Medulla oblongata (tissue), 1 donor: ENCODE results near the gene GTSF1L.

ENCODE experiments used
- DNase-seq: peaks from one replicate; pipeline ENCODE4 v3.0.0-alpha.2; 2015; ENCODE audit errors: extremely low spot score

GTSF1L gene

GRCh38 chr20:43716757-43717615, 9.8 kb downstream of the GTSF1L start:
- DNase-seq = no peak

GRCh38 chr20:43716123-43716522, 10.7 kb downstream of the GTSF1L start:
- no peak for DNase-seq

GRCh38 chr20:43715511-43715910, 11.3 kb downstream of the GTSF1L start:
- DNase-seq = no peak

- DNase-seq = no peak
These were observed 11.8 kb downstream of the GTSF1L start for GRCh38 chr20:43715044-43715443.

GRCh38 chr20:43711098-43711654, 15.6 kb downstream of the GTSF1L start:
- DNase-seq = no peak

GRCh38 chr20:43710370-43711044, 16.3 kb downstream of the GTSF1L start:
- no peak for DNase-seq

GRCh38 chr20:43702502-43702901, 24.3 kb downstream of the GTSF1L start:
- no peak for DNase-seq

- no peak for DNase-seq
These were observed 26.2 kb downstream of the GTSF1L start for GRCh38 chr20:43700627-43701026.

- no peak for DNase-seq
These were observed 26.7 kb downstream of the GTSF1L start for GRCh38 chr20:43699941-43700565.

- DNase-seq = no peak
These were observed 31.2 kb downstream of the GTSF1L start for GRCh38 chr20:43695571-43695970.

GRCh38 chr20:43694763-43695162, 32.0 kb downstream of the GTSF1L start:
- no peak for DNase-seq

GRCh38 chr20:43691928-43692524, 34.8 kb downstream of the GTSF1L start:
- peak; percentile 38 for DNase-seq

GRCh38 chr20:43690943-43691598, 35.7 kb downstream of the GTSF1L start:
- DNase-seq = no peak

- no peak for DNase-seq
These were observed 37.6 kb downstream of the GTSF1L start for GRCh38 chr20:43689165-43689564.

- no peak for DNase-seq
These were observed 40.0 kb downstream of the GTSF1L start for GRCh38 chr20:43686820-43687219.

- no peak for DNase-seq
These were observed 44.4 kb downstream of the GTSF1L start for GRCh38 chr20:43682446-43682845.

GRCh38 chr20:43681991-43682410, 44.8 kb downstream of the GTSF1L start:
- no peak for DNase-seq

GRCh38 chr20:43681468-43681942, 45.3 kb downstream of the GTSF1L start:
- DNase-seq = no peak

GRCh38 chr20:43680981-43681380, 45.8 kb downstream of the GTSF1L start:
- DNase-seq = no peak

GRCh38 chr20:43676368-43676767, 50.4 kb downstream of the GTSF1L start:
- DNase-seq = no peak
